ENCODE measurements around the gene ARL15. TPM values are rescaled to one million over a fixed set of nuclear protein-coding genes. Genes with fewer than 3 reads are reported as not detected.

ARL15 gene
- total and polyA plus RNA-seq, 2 donors (not counting 3 experiments of a cell fraction or from before 2014, with no cell fraction given), result 11.9 to 24.4 TPM

GRCh38 chr5:54289769-54290168, 20.6 kb downstream of the ARL15 start:
- Histone ChIP-seq H3K9me1 (replicated peaks; ENCODE audit: control insufficient read depth, extremely low read depth, insufficient read depth, low read length) (no peaks in the 10 kb centered on the region), H3K79me2 (ENCODE audit: control insufficient read depth, insufficient read depth, low read length) (no peaks in the 10 kb centered on the region), H3K9ac (replicated peaks; ENCODE audit: extremely low read depth, insufficient read depth, low read length) (no peak overlapping the region), H2AFZ (ENCODE audit: low read depth, low read length) (no peak overlapping the region), H4K20me1 (replicated peaks; ENCODE audit: control insufficient read depth, extremely low read depth, insufficient read depth, low read length) (peaks cover 2% of the 10 kb centered on the region), H3K36me3 (ENCODE audit: control insufficient read depth in 2 of 2, extremely low read depth in 1 of 2, insufficient read depth in 2 of 2, low read length in 2 of 2) (no peaks in the 10 kb centered on the region), H3K27me3 (ENCODE audit: control insufficient read depth in 2 of 2, insufficient read depth in 2 of 2, low read length in 2 of 2) (no peaks in the 10 kb centered on the region), H3K4me3 (replicated peaks in 1 of 3; ENCODE audit: insufficient read depth in 1 of 3, low read depth in 1 of 3, low read length in 3 of 3) (no peak overlapping the region), H3K27ac (ENCODE audit: insufficient read depth, low read depth, low read length) (no peak overlapping the region), H3K4me2 (ENCODE audit: insufficient read depth, low read length) (no peak overlapping the region), H3K9me3 (replicated peaks; ENCODE audit: control insufficient read depth, insufficient read depth, low read length) (no peaks in the 10 kb centered on the region), H3K4me1 (ENCODE audit: control insufficient read depth, extremely low read depth, insufficient read depth, low read length) (no peaks in the 10 kb centered on the region)
- BruUV-seq (replicated peaks), result no TSS peak
- POLR2A ChIA-PET, result no interaction called here
- DNase-seq (ENCODE audit: low read depth, low spot score) (no peak), FAIRE-seq (no peak)
- dilution Hi-C loops (cut with MboI; ENCODE audit: extremely low pct_ligation_motif_present, low sequenced_read_pairs), result no loop called here
- CTCF ChIA-PET, result interaction anchor here (1.1 kb wide), 1 partner anchor 46 kb away, joined by 4 read pairs; no protein-coding TSS in a partner anchor
- no peak for TF ChIP-seq POLR2AphosphoS5 (IDR thresholded peaks at IDR 0.05; ENCODE audit: insufficient read depth, low read depth, low read length)
- no peak for TF ChIP-seq POLR2A (IDR thresholded peaks at IDR 0.05; ENCODE audit: low read depth, low read length)
- intact Hi-C loops (cut with micrococcal nuclease), result no loop called here

GRCh38 chr5:54288568-54289217, 21.7 kb downstream of the ARL15 start:
- dilution Hi-C loops (cut with MboI; ENCODE audit: extremely low pct_ligation_motif_present, low sequenced_read_pairs), result no loop called here
- FAIRE-seq, result no peak
- no peaks in the 10 kb centered on the region for H3K79me2 ChIP-seq (ENCODE audit: control insufficient read depth, insufficient read depth, low read length)

More at GRCh38 chr5:54288568-54289217, 21.7 kb downstream of the ARL15 start:
- H3K27ac ChIP-seq (ENCODE audit: insufficient read depth, low read depth, low read length), result no peak overlapping the region
- no peak overlapping the region for H3K4me2 ChIP-seq (ENCODE audit: insufficient read depth, low read length)
- no peak overlapping the region for H3K9ac ChIP-seq (replicated peaks; ENCODE audit: extremely low read depth, insufficient read depth, low read length)
- DNase-seq (ENCODE audit: low read depth, low spot score), result no peak
- no peak overlapping the region for H2AFZ ChIP-seq (ENCODE audit: low read depth, low read length)
- H3K27me3 ChIP-seq (ENCODE audit: control insufficient read depth in 2 of 2, insufficient read depth in 2 of 2, low read length in 2 of 2), result no peaks in the 10 kb centered on the region
- H3K4me3 ChIP-seq (replicated peaks in 1 of 3; ENCODE audit: insufficient read depth in 1 of 3, low read depth in 1 of 3, low read length in 3 of 3), result no peak overlapping the region
- BruUV-seq (replicated peaks), result no TSS peak
- no peaks in the 10 kb centered on the region for H3K4me1 ChIP-seq (ENCODE audit: control insufficient read depth, extremely low read depth, insufficient read depth, low read length)
- no peaks in the 10 kb centered on the region for H4K20me1 ChIP-seq (replicated peaks; ENCODE audit: control insufficient read depth, extremely low read depth, insufficient read depth, low read length)
- TF ChIP-seq GATA2 (IDR thresholded peaks at IDR 0.05; ENCODE audit: insufficient read depth, insufficient read length, low read depth, low read length) (no peak), CTCF (IDR thresholded peaks at IDR 0.05; ENCODE audit: extremely low read depth in 1 of 2, insufficient read depth in 1 of 2, low read depth in 1 of 2, low read length in 2 of 2) (no peak), MYC (IDR thresholded peaks at IDR 0.05; ENCODE audit: low read depth, low read length) (no peak), FOS (IDR thresholded peaks at IDR 0.05; ENCODE audit: borderline replicate concordance, insufficient read depth, low read length) (no peak), MAX (IDR thresholded peaks at IDR 0.05; ENCODE audit: insufficient read depth, insufficient read length) (no peak), EZH2 (IDR thresholded peaks at IDR 0.05; ENCODE audit: borderline replicate concordance, low read depth, low read length, severe bottlenecking) (no peak), POLR2A (IDR thresholded peaks at IDR 0.05; ENCODE audit: low read depth, low read length) (no peak), JUN (IDR thresholded peaks at IDR 0.05; ENCODE audit: borderline replicate concordance, insufficient read depth, insufficient read length, low read depth) (no peak), POLR2AphosphoS5 (IDR thresholded peaks at IDR 0.05; ENCODE audit: insufficient read depth, low read depth, low read length) (no peak)
- CTCF ChIA-PET, result interaction anchor here (0.5 to 2.0 kb wide), 5 partner anchors 22 to 1476 kb away, joined by 3 to 7 read pairs (median 3); no protein-coding TSS in a partner anchor
- H3K9me1 ChIP-seq (replicated peaks; ENCODE audit: control insufficient read depth, extremely low read depth, insufficient read depth, low read length), result no peaks in the 10 kb centered on the region
- H3K9me3 ChIP-seq (replicated peaks; ENCODE audit: control insufficient read depth, insufficient read depth, low read length), result no peaks in the 10 kb centered on the region
- H3K36me3 ChIP-seq (ENCODE audit: control insufficient read depth in 2 of 2, extremely low read depth in 1 of 2, insufficient read depth in 2 of 2, low read length in 2 of 2), result no peaks in the 10 kb centered on the region
- POLR2A ChIA-PET, result interaction anchor here (1.2 kb wide), 1 partner anchor 22 kb away, joined by 3 read pairs; the partner anchor contains the start of gene ARL15
- intact Hi-C loops (cut with micrococcal nuclease), result no loop called here

Measured in endothelial cell of umbilical vein (primary cell).